Coronary artery (tissue), 2 donors: ENCODE data around the gene GRIK2.

Source experiments
- DNase-seq: peaks from one replicate; pipeline ENCODE4 v3.0.0-alpha.2; 2017; ENCODE audit warnings: low spot score
- H3K27ac ChIP-seq, 2 donors: fragments of 200-600 bp; sonication (generic); one replicate each; pipeline ENCODE4 v1.5.1; 2016 to 2019
- H3K4me3 ChIP-seq: fragments of 200-600 bp; sonication (generic); 2 replicates; pipeline ENCODE4 v1.5.1; 2016; ENCODE audit warnings: mild to moderate bottlenecking, moderate library complexity
- TF ChIP-seq, protein P1 (sequence below): fragments of 200-600 bp; sonication (generic); IDR thresholded peaks from one replicate; pipeline ENCODE4 v1.5.1; 2019; ENCODE audit warnings: antibody characterized with exemption

Gene GRIK2

DNA sequence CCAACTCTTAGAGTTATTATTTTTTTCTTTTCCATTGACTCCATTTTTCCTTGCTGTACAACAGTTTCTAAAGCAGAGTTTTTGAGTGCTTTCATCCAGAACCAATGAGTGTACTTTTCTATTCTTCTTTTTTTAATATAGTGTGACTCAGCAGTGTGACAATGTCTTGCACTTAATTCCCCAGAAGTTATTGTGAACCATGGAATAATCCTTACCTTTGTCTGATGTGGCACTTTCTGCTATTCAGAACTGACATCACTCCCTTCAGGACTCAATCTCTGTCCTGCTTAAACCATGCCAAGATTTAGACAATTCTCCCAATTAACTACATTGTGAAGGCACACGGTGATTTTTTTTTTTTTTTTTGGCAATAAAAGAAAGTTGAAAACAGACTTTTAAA is 41.5 kb downstream of the GRIK2 start:
- Histone ChIP-seq H3K4me3 (no peak overlapping the region), H3K27ac (no peak overlapping the region)
- TF ChIP-seq, protein P1, sequence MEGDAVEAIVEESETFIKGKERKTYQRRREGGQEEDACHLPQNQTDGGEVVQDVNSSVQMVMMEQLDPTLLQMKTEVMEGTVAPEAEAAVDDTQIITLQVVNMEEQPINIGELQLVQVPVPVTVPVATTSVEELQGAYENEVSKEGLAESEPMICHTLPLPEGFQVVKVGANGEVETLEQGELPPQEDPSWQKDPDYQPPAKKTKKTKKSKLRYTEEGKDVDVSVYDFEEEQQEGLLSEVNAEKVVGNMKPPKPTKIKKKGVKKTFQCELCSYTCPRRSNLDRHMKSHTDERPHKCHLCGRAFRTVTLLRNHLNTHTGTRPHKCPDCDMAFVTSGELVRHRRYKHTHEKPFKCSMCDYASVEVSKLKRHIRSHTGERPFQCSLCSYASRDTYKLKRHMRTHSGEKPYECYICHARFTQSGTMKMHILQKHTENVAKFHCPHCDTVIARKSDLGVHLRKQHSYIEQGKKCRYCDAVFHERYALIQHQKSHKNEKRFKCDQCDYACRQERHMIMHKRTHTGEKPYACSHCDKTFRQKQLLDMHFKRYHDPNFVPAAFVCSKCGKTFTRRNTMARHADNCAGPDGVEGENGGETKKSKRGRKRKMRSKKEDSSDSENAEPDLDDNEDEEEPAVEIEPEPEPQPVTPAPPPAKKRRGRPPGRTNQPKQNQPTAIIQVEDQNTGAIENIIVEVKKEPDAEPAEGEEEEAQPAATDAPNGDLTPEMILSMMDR, result no peak

DNA sequence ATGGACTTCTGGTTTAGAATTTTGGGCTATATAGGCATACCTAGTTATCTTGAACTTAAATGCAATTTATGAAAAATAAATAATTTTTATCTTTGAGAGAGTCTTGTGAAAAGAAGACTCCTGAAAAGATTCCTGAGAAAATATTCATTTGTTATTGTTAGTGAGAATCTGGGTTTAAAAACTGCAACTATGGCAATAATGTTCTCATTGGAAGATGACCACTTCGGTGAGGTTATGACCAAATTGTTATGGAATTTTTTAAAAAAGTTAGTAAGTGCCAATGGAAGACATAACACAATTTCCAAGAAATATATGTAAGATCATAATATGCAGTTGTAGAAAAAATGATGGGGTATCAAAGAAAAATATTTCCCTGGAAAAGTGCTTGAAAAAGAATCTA is 46.3 kb downstream of the GRIK2 start:
- H3K4me3 ChIP-seq, result no peak overlapping the region
- no peak overlapping the region for H3K27ac ChIP-seq
- no peak for DNase-seq
- TF ChIP-seq, protein P1, result no peak

More for the DNA sequence above, 41.5 kb downstream of the GRIK2 start:
- no peak for DNase-seq

DNA sequence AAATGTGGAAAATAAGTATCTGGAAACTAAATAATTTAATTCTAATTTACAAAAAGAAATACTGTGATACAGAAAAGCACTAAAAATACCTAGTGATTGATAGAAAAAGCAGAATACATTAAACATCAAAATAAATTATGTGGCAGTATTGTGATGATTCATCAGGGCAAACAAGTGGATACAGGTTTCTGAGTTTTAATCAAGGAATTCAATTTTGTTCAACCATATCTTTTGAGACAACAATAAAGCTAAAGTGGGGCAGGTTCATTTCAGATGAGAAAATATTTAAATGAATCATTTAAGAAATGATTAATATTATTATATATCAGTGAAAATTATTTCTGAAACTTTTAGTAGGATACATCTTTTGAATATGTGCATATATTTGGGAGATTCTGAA is 49.8 kb downstream of the GRIK2 start:
- TF ChIP-seq, protein P1, result no peak
- no peak for DNase-seq
- Histone ChIP-seq H3K4me3 (no peak overlapping the region), H3K27ac (no peak overlapping the region)

DNA sequence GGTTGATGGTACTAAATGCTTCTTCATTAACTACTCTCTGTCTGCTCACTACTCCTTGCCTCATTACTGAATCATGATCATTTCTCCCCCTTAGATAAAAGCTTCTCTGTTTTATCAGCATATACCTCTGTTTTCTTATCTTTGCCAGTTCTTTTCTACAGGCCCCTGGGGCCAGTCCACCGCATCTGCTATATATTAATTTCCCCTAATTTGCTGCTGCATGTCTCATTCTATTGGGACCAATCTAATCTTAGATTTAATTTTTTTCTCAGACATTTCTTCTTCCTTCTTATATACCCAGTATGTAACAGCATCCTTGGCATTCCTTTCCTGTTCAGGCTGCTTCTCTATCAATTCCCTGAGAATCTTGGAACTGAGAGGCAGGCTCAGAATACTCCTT is 51.2 kb downstream of the GRIK2 start:
- no peak overlapping the region for H3K27ac ChIP-seq
- no peak overlapping the region for H3K4me3 ChIP-seq
- no peak for DNase-seq
- TF ChIP-seq, protein P1, result no peak

DNA sequence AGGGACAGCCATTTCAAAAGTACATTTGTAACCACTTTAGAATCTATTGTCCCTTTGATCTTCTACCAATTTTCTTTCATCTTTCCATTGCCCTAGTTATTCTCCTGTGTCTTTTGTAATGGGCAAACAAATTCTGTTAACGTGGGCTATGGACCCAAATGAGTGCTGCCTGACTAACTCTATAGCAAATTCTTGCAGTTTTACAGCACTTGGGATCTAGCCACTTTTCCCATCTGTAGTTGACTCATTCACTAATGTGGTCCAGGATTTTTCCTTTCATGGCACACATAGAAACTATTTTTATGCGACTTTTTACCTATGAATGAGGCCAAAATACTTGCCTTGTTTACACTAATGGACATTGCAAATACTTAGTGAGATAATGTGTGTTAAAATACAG is 52.0 kb downstream of the GRIK2 start:
- no peak overlapping the region for H3K4me3 ChIP-seq
- no peak for DNase-seq
- TF ChIP-seq, protein P1, result no peak
- H3K27ac ChIP-seq, result no peak overlapping the region

DNA sequence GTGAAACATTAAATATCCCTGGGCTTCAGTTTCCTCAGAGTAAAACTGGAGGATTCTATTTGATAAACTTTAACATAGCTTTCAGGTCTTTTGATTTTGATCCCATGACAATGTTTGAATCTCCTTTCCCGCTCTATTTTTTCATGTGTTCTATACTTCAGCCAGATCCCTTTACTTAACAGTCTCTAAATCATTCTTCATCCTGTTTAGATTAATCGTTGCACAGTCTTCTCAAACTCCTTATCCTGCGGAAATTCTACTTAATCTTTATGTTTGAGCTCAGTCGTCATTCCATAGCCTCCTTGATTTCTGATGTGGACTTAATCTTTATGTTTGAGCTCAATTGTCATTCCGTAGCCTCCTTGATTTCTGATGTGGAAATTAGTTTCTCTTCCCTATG is 57.4 kb downstream of the GRIK2 start:
- Histone ChIP-seq H3K4me3 (no peak overlapping the region), H3K27ac (no peak overlapping the region)
- TF ChIP-seq, protein P1, result no peak
- DNase-seq, result no peak

DNA sequence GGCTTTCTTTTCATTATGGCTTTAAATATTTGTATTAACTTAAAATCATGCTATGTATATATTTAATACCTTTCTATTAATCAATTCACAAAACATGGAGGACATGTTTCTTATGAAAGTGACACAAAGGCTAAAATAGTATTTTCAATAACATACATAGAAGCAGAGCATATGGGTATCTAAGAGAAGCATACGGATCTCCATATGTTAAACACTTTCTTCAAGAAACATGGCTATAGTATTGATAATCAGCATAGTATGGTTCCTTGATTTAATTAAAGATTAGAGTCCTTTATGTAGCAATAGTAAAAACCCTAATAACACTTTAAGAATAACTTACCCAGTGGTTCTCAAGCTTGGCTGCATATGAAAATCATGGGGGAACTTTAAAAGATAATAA is 58.5 kb downstream of the GRIK2 start:
- TF ChIP-seq, protein P1, result no peak
- DNase-seq, result no peak
- no peak overlapping the region for H3K27ac ChIP-seq

More for the DNA sequence above, 58.5 kb downstream of the GRIK2 start:
- no peak overlapping the region for H3K4me3 ChIP-seq
